GM12872 (cell line): ENCODE results near the gene CBX1.

ENCODE experiments used
- TF ChIP-seq, protein P1 (sequence below): IDR thresholded peaks from 3 replicates; pipeline ENCODE4 v1.5.1; 2011; ENCODE audit warnings: low read depth, mild to moderate bottlenecking, low read length, moderate library complexity; ENCODE audit not compliant: insufficient read depth

The CBX1 gene

DNA sequence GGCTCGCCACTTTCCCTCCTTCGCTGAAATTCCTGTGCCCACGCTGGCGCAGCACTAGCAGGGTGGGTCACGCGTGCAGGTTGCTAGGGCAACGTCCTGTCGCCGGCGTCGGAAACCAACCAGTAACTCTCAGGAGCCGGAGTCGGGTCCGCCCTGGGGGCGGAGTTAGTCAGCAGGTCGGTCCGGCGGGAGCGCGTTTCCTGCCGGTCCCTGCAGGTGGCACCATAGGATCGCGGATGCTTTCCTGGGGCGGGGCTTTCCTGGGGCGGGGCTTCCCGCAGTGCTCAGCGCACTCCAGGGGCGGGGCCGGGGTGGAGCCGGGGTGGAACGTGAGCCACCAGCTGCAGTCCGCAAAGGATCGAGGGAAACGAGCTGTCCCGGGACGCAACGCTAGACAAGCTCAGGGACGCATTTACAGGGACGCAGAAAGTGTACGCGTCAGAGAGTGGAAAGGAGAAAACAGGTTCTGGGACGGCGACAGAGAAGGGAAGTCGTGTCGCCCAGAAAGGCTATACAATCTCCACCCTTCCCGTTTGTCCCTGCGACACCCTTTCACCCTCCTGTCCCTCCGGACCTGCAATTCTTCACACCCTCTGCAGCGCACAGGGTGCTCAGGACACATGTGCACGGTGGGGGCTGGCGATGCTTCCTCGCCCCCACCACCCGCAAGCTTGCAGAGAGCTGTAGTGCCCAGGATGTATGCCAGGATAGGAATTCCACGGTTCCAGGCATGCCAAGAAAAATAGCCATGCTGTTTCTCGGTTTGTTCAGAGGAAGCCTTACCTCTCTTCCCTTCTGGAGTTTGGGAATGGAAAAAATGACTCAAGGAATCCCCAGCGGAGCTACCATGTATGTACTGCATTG is 76.0 kb downstream of the CBX1 start:
- TF ChIP-seq, protein P1, sequence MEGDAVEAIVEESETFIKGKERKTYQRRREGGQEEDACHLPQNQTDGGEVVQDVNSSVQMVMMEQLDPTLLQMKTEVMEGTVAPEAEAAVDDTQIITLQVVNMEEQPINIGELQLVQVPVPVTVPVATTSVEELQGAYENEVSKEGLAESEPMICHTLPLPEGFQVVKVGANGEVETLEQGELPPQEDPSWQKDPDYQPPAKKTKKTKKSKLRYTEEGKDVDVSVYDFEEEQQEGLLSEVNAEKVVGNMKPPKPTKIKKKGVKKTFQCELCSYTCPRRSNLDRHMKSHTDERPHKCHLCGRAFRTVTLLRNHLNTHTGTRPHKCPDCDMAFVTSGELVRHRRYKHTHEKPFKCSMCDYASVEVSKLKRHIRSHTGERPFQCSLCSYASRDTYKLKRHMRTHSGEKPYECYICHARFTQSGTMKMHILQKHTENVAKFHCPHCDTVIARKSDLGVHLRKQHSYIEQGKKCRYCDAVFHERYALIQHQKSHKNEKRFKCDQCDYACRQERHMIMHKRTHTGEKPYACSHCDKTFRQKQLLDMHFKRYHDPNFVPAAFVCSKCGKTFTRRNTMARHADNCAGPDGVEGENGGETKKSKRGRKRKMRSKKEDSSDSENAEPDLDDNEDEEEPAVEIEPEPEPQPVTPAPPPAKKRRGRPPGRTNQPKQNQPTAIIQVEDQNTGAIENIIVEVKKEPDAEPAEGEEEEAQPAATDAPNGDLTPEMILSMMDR: peak; percentile 82

DNA sequence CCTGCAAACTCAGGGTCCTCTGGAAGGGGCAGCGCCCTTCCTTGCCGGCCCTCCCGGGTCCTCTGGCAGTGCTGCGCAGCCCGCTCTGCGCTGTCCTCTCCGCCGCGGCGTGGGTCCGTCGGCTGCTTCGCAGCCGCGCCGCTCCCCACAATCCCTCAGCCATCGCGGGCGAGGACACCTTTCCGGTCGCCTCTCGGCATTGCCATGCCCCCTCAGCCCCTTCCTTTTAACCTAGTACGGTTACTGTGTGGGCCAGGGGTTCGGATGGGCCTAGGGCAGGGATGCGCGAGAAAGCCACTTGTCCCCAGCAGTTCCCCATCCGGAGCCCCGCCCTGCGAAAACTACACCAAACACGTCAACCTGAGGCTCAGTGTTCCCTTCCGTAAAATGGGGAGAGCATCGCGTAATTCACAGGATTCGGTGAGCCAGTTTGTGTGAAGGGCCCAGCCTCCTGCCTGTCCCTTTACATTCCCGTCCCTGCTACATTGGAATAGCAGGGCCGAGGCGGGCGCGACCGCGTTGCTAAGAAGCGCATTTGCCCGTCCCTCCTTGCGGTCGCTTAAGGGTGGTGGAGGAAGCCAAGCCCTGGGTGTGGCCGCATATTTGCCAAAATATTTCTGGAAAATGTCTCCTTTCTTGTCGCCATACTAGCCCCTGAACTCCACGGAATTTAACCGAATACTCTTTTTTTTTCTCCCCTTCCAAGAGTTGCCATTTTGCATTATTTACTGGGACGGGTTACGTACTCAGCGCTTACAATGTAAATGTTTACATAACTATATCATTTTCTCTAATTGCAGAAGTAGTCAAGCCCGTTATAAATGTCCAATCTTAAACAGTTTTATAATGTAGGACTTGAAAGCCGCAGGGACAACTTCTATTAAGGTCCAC is 76.9 kb downstream of the CBX1 start:
- TF ChIP-seq, protein P1: no peak

DNA sequence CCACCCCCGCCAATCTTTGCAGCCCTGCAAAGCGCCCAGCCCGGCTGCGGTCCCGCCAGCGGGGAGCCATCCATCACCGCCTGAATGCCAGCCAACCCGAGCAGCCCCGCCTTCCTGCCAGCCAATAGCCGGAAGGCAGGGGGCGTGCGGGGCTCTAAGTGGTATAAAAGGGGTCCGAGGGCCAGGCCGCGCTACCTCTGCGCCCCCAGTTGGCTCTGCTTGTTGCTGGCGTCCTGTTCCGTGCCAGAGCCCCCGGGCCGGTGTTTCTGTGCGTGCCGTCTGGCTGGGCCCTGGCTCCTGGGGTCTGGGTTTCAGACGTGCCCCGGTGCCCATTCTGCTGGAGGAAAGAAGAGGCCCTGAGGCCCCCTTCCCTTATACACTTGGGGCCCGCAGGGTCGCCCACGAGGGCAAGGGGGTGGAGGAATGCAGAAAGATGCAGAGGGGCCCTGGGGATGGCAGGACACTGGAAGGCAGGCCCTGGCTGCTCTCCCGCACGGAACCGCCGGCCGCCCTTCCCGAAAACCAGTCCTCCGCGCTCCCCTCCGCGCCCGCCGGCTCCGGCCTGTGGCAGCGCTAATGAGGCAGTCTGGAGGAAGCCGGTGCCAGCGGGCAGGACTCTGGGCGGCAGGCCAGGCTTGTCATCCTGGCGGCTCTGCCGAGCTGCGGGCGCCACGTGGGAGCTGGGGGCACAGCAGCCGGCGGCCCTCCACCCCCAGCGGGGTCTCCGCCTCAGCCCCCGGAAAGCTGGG is 77.7 kb downstream of the CBX1 start:
- TF ChIP-seq, protein P1: peak; percentile 15; the same call in 1 of the 3 replicates

DNA sequence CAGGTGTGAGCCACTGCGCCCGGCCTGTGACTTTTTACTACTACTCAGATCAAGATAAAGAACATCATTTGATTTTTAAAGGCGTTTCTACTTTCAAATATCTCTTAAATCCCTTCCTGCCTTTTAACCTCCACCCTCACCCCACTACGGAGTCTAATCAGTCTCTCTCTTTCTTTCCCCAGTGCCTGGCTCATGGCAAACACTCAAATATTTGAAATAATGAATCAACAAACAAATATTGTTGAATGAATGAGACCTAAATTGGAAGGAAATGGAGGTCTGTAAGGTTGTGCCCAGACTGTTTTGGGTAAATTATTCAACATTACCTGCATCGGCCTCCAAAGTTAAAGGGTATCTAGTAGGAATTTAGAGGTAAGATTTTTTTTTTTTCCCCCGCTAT is 78.4 kb downstream of the CBX1 start:
- TF ChIP-seq, protein P1: no peak

DNA sequence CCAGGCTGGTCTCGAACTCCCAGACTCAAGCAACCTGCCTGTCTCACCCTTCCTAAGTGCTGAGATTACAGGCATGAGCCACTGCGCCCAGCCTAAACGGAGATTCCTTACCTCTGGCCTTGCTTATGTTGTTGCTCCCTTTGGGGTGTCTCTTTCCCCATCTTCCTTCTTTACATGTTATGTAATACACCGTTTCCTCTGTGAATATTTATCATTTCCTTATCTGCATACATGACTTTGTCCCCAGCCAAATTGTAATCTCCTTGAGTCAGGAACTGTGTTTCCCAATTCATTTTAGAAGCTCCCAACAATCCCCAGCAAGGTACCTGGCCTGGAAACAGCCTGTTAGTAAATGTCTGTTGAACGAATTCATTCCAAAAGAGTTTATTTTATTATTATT is 79.3 kb downstream of the CBX1 start:
- TF ChIP-seq, protein P1: no peak
